ENCODE data around the gene ZNF385C.

GRCh38 chr17:42016411-42016831 is 81.9 kb downstream of the ZNF385C start:
- TF ChIP-seq CTCF (conservative IDR thresholded peaks at IDR 0.05 in 1 of 2, IDR thresholded peaks at IDR 0.05 in 1 of 2; ENCODE audit: extremely low read depth in 1 of 2, insufficient read depth in 1 of 2, low read depth in 1 of 2, low read length in 2 of 2) (no peak), EZH2 (IDR thresholded peaks at IDR 0.05; ENCODE audit: borderline replicate concordance, low read length) (no peak)

Measured in mammary epithelial cell (primary cell).